ENCODE results near the gene SEMA4G. TPM values are rescaled to one million over a fixed set of nuclear protein-coding genes. Genes with fewer than 3 reads are reported as not detected.

The SEMA4G gene
- polyA plus RNA-seq, 1 donor from 2014 or later, result not detected

GRCh38 chr10:100988166-100988565 lies 18.9 kb downstream of the SEMA4G start:
- H3K9me3 Mint-ChIP-seq, result no peaks in the 10 kb centered on the region
- peaks cover 5% of the 10 kb centered on the region for H3K36me3 Mint-ChIP-seq
- peaks cover 11 to 30% (median 17%) of the 10 kb centered on the region in 3 donors for H3K4me1 Mint-ChIP-seq
- peak overlapping the region in 2 of 3 donors; percentile 16 to 93 for H3K27ac Mint-ChIP-seq
- no peaks in the 10 kb centered on the region for H3K27me3 Mint-ChIP-seq
- H3K4me3 Mint-ChIP-seq, result peak overlapping the region; percentile 95 to 96 (median 95)

DNA sequence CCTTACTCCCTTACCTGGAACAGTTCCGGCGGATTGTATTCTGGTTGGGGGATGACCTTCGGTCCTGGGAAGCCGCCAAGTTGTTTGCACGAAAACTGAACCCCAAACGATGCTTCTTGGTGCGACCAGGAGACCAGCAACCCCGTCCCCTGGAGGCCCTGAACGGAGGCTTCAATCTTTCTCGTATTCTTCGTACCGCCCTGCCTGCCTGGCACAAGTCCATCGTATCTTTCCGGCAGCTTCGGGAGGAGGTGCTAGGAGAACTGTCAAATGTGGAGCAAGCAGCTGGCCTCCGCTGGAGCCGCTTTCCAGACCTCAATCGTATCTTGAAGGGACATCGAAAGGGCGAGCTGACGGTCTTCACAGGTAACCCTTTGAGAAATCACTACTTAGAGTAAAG lies 19.8 kb downstream of the SEMA4G start:
- peak overlapping the region in 1 of 4 donors; percentile 67 for H3K4me3 Mint-ChIP-seq
- no peaks in the 10 kb centered on the region for H3K9me3 Mint-ChIP-seq
- peaks cover 5% of the 10 kb centered on the region for H3K36me3 Mint-ChIP-seq
- H3K27me3 Mint-ChIP-seq, result no peaks in the 10 kb centered on the region
- peaks cover 11 to 30% (median 17%) of the 10 kb centered on the region in 3 donors for H3K4me1 Mint-ChIP-seq
- H3K27ac Mint-ChIP-seq, result no peak overlapping the region

DNA sequence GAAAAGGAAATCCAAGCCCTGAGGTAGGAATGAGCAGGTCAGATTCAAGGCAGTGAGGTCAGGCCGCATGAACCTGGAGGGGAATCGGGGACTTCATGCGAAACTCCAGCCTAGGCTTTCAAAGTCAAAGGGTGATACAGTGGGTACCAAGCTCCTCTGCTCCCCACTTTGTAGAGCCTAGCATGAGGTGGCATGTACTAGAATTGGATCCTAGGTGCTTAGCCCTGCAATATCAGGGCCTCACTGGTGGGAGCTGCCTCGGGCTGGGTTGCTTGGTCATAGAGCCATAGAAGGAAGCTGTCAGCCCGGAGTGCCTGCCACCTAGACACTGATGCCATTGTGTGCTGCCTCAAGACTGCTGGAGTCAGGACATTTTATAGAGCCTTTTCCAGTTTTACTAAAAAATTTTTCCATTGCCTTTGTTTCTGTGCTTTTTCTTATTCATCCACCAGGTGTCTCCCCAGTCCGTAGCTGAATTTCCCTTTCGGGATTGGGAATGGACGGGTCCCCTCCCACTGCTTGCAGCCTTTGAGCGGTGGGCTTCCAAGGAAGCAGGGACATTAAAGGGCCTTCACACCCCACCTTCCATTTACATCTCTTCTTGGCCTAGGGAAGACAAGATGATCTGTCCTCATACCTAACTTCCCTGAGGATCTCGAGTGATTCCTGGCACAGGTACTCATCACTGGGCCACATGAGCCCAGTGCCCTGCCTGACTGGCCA lies 24.8 kb downstream of the SEMA4G start:
- Mint-ChIP-seq H3K4me1 (peaks cover 12 to 22% (median 13%) of the 10 kb centered on the region in 3 donors), H3K27me3 (no peaks in the 10 kb centered on the region), H3K4me3 (peak overlapping the region in 2 of 4 donors; percentile 39 to 72), H3K9me3 (no peaks in the 10 kb centered on the region), H3K27ac (peak overlapping the region in 1 of 3 donors; percentile 16), H3K36me3 (peaks cover 4% of the 10 kb centered on the region)

GRCh38 chr10:100995181-100995580 lies 25.9 kb downstream of the SEMA4G start:
- Mint-ChIP-seq H3K9me3 (no peaks in the 10 kb centered on the region), H3K27ac (no peak overlapping the region), H3K4me3 (peak overlapping the region; percentile 17 to 79 (median 68)), H3K4me1 (peaks cover 13 to 17% (median 13%) of the 10 kb centered on the region in 3 donors), H3K36me3 (peaks cover 4% of the 10 kb centered on the region), H3K27me3 (no peaks in the 10 kb centered on the region)

GRCh38 chr10:100996678-100997359 lies 27.5 kb downstream of the SEMA4G start:
- Mint-ChIP-seq H3K4me1 (peaks cover 13 to 16% (median 16%) of the 10 kb centered on the region in 3 donors), H3K36me3 (no peaks in the 10 kb centered on the region), H3K9me3 (no peaks in the 10 kb centered on the region), H3K4me3 (peak overlapping the region; percentile 79 to 96 (median 96)), H3K27ac (peak overlapping the region; percentile 38 to 98 (median 90)), H3K27me3 (no peaks in the 10 kb centered on the region)

DNA sequence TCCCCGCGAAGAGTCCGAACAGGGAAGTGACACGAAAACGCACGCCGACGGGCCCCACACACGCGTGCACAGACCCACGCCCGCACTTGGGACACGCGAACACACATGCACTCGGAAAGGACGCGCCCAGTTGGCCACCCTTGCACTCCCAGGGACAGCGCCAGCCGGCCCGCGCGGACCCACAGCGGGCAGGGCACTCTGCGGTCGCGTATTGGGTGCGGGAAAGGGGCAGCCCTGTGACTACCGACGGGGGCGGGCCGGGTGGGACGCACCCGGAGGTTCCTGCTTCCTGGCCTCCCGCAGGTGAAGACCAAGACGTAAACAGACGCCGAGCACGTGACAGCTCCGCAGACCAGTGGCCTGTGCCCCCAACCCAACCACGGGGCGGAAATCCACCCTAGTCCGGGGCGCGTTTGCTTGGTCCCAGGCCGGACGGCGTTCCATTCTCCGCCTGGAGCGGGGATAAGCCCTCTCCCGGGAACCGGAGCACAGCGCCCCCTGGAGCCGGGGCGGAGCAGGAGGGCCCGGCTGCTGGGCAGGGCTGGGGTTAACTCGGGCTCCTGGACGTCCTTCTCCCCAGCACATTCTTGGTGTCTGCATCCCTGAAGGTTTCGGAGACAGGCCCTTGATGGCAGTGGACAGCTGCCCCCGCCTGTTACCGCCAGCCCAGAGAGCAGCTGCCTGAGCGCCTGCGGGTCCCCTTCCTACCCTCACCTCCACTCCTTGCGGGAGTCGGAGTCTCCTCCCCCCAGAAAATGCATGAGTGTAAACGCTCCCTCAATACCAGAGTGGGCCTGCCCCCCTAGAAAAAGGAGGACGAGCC lies 28.3 kb downstream of the SEMA4G start:
- Mint-ChIP-seq H3K27ac (peak overlapping the region; percentile 38 to 98 (median 90)), H3K36me3 (no peaks in the 10 kb centered on the region), H3K4me3 (peak overlapping the region; percentile 79 to 96 (median 96)), H3K27me3 (no peaks in the 10 kb centered on the region), H3K9me3 (no peaks in the 10 kb centered on the region), H3K4me1 (peaks cover 13 to 16% (median 16%) of the 10 kb centered on the region in 3 donors)

GRCh38 chr10:100998183-100998990 lies 29.1 kb downstream of the SEMA4G start:
- Mint-ChIP-seq H3K27ac (peak overlapping the region; percentile 38 to 98 (median 90)), H3K4me3 (peak overlapping the region; percentile 79 to 96 (median 96)), H3K4me1 (peaks cover 13 to 16% (median 16%) of the 10 kb centered on the region in 3 donors), H3K36me3 (no peaks in the 10 kb centered on the region), H3K27me3 (no peaks in the 10 kb centered on the region), H3K9me3 (no peaks in the 10 kb centered on the region)

- H3K27me3 Mint-ChIP-seq, result no peaks in the 10 kb centered on the region
- peak overlapping the region; percentile 79 to 96 (median 95) for H3K4me3 Mint-ChIP-seq
- H3K4me1 Mint-ChIP-seq, result peaks cover 13 to 16% (median 16%) of the 10 kb centered on the region in 3 donors
- no peaks in the 10 kb centered on the region for H3K9me3 Mint-ChIP-seq
- no peaks in the 10 kb centered on the region for H3K36me3 Mint-ChIP-seq
- peak overlapping the region; percentile 38 to 98 (median 90) for H3K27ac Mint-ChIP-seq
Observed at GRCh38 chr10:100998991-100999741, 29.9 kb downstream of the SEMA4G start.

DNA sequence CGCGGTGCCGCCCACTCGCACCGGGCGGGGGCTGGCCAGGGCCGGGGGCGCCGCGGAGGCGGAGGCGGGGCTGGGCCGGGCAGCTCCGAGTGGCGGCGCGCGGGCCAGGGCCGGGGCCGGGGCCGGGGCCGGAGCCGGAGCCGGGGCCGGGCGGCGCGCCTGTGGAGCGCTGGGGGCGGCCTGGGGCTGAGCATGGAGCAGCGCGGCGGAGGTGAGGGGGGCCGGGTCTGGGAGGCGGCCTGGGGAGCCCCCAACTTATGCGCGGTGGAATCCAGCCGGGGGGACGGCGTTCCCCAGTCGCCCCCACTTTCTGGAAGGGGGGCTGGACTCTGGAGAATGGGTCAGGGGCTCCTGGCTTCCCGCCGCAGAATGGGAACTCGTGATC lies 30.4 kb downstream of the SEMA4G start, which contains the start of gene LZTS2:
Gene LZTS2 (plus strand): TSS at position 67 of the 385 bp plus-strand sequence. CDS start 2,731 bp downstream, outside the sequence.
- peak within 1 kb of the TSS; percentile 38 to 98 (median 90) for H3K27ac Mint-ChIP-seq
- H3K4me1 Mint-ChIP-seq, result peaks cover 13 to 16% (median 16%) of the 10 kb centered on the region in 3 donors
- no peaks in the 10 kb centered on the region for H3K36me3 Mint-ChIP-seq
- peak within 1 kb of the TSS; percentile 79 to 96 (median 95) for H3K4me3 Mint-ChIP-seq
- no peaks in the 10 kb centered on the region for H3K9me3 Mint-ChIP-seq
- H3K27me3 Mint-ChIP-seq, result no peaks in the 10 kb centered on the region

DNA sequence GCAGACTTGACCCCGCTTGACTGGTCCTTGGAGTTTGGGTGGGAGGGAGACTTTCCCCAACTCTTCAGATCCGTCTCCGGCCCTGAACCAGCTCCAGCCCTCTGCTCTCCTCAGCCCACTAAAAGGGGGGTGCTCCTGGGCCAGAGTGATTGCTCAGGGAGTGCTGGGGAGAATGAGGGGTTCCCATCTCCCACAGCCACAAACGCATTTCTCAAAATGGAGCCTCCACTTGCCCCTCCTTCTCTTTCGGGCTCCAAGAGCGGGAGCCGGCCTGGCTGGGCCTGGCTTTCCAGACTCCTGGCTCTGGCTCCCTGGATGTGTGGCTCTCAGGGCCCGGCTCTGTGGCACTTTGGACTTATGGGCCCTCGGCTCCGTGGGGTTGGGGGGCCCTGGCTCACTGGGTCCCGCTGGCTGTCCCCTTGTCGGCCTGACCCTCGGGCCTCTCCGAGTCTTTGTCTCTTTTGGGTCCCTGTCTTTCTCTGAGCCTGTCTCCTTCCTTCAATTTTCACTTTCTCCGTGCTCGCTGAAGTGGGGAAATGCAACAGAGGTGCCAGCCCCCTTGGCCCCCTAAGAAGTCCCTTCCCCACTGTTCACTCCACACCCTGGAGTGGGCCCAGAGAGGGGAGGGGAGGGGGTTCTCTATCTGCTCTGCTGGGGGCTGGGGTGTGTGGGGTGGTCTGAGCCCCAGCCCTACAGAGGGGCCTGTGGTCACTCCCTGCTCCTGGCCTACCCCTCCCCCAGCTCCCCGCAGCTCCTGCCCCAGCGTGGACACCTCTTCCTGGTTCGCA lies 31.0 kb downstream of the SEMA4G start:
- Mint-ChIP-seq H3K36me3 (no peaks in the 10 kb centered on the region), H3K27me3 (no peaks in the 10 kb centered on the region), H3K27ac (peak overlapping the region in 1 of 3 donors; percentile 54), H3K4me1 (peaks cover 13 to 16% (median 16%) of the 10 kb centered on the region in 3 donors), H3K9me3 (no peaks in the 10 kb centered on the region), H3K4me3 (peak overlapping the region; percentile 62 to 86 (median 72))

DNA sequence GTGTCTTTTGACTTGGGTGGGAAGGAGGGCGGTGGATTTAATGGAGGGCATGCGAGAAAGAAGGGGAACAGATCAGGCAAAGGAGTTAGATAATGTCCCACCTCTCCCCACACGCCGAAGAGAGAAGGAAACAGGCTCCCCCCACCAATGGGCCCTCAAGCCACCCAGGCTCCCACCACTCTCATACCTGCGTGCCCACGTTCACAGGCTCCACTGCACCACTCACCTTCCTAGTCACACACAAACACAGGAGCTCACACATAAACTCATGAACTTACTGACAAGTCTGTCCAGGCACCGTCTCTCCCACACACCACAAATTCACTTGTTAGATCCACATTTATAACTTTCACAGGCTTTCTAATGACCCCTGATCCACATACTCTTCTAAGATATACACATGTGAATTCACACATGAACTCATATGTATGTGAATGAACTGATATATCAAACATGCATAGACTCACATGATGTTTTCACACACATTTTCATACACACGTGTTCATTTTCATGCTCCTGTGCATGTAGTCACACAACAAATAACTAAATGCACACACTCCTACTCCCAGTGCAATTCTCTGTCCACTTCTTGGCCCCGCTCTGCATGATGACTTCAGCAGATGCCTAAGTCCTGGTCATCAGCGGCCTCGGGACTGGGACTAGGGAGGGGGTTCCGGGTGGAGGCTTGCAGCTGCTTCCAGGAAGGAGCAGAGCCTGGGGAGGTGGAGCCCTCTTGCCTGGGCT lies 31.8 kb downstream of the SEMA4G start:
- H3K4me1 Mint-ChIP-seq, result peaks cover 13 to 16% (median 15%) of the 10 kb centered on the region in 3 donors
- H3K4me3 Mint-ChIP-seq, result peak overlapping the region; percentile 65 to 85 (median 77)

GRCh38 chr10:101001659-101002035 lies 32.3 kb downstream of the SEMA4G start:
- H3K4me1 Mint-ChIP-seq, result peaks cover 9 to 10% (median 9%) of the 10 kb centered on the region in 3 donors
- peak overlapping the region in 1 of 3 donors; percentile 4 for H3K27ac Mint-ChIP-seq
- H3K9me3 Mint-ChIP-seq, result no peaks in the 10 kb centered on the region
- H3K27me3 Mint-ChIP-seq, result no peaks in the 10 kb centered on the region
- no peaks in the 10 kb centered on the region for H3K36me3 Mint-ChIP-seq
- H3K4me3 Mint-ChIP-seq, result peak overlapping the region in 1 of 4 donors; percentile 28

More for the DNA sequence above, 31.8 kb downstream of the SEMA4G start:
- peak overlapping the region in 2 of 3 donors; percentile 4 to 54 for H3K27ac Mint-ChIP-seq
- H3K27me3 Mint-ChIP-seq, result no peaks in the 10 kb centered on the region
- H3K36me3 Mint-ChIP-seq, result no peaks in the 10 kb centered on the region
- no peaks in the 10 kb centered on the region for H3K9me3 Mint-ChIP-seq

Data from IgD-negative memory B cell (primary cell).